GM21390 (cell line): ENCODE results near the gene PLXNA2.

Experiments
- ATAC-seq: cut with Tn5 transposase; IDR thresholded peaks from one replicate; pipeline ENCODE4 v1.9.1; 2021; ENCODE audit not compliant: unreplicated experiment

PLXNA2 gene

GRCh38 chr1:208052926-208053407 lies 191.2 kb downstream of the PLXNA2 start:
- ATAC-seq: no peak

- ATAC-seq: no peak
These were observed 192.0 kb downstream of the PLXNA2 start for GRCh38 chr1:208052135-208052534.

- no peak for ATAC-seq
These were observed 192.5 kb downstream of the PLXNA2 start for GRCh38 chr1:208051651-208052050.

GRCh38 chr1:208048904-208049303 lies 195.3 kb downstream of the PLXNA2 start:
- ATAC-seq: no peak

GRCh38 chr1:208047975-208048374 lies 196.2 kb downstream of the PLXNA2 start:
- ATAC-seq: no peak

- no peak for ATAC-seq
These were observed 196.7 kb downstream of the PLXNA2 start for GRCh38 chr1:208047476-208047934.

- no peak for ATAC-seq
These were observed 198.5 kb downstream of the PLXNA2 start for GRCh38 chr1:208045463-208046260.

- no peak for ATAC-seq
These were observed 199.4 kb downstream of the PLXNA2 start for GRCh38 chr1:208044589-208045462.

- no peak for ATAC-seq
These were observed 200.4 kb downstream of the PLXNA2 start for GRCh38 chr1:208043691-208044181.

GRCh38 chr1:208042868-208043267 lies 201.3 kb downstream of the PLXNA2 start:
- no peak for ATAC-seq

- no peak for ATAC-seq
These were observed 202.1 kb downstream of the PLXNA2 start for GRCh38 chr1:208042041-208042615.

- ATAC-seq: no peak
These were observed 202.7 kb downstream of the PLXNA2 start for GRCh38 chr1:208041505-208041904.

- no peak for ATAC-seq
These were observed 203.3 kb downstream of the PLXNA2 start for GRCh38 chr1:208040821-208041297.

GRCh38 chr1:208039536-208040332 lies 204.4 kb downstream of the PLXNA2 start:
- no peak for ATAC-seq

- no peak for ATAC-seq
These were observed 205.9 kb downstream of the PLXNA2 start for GRCh38 chr1:208038303-208038702.

GRCh38 chr1:208036918-208037766 lies 207.0 kb downstream of the PLXNA2 start:
- no peak for ATAC-seq

GRCh38 chr1:208036106-208036808 lies 207.9 kb downstream of the PLXNA2 start:
- ATAC-seq: no peak

- ATAC-seq: no peak
These were observed 210.0 kb downstream of the PLXNA2 start for GRCh38 chr1:208034135-208034534.

- ATAC-seq: no peak
These were observed 210.9 kb downstream of the PLXNA2 start for GRCh38 chr1:208033236-208033635.
